Effector memory CD4-positive, alpha-beta T cell (primary cell): ENCODE data around the gene DMTF1.
"Not testable (repeated sequence)": the region's sequence is repeated elsewhere in the genome, so short reads cannot be mapped to it uniquely, and the experiment has no call there.

Source experiments
- DNase-seq, 3 donors: peaks; one replicate each; pipeline ENCODE4 v3.0.0-alpha.2; 2020
- H3K27ac ChIP-seq: 2 replicates; pipeline ENCODE4 v1.7.0; 2013; ENCODE audit warnings: mild to moderate bottlenecking, low read length, moderate library complexity; ENCODE audit not compliant: insufficient read depth, poor library complexity, severe bottlenecking
- H3K27me3 ChIP-seq: replicated peaks from 2 replicates; pipeline ENCODE4 v1.7.0; 2013; ENCODE audit warnings: mild to moderate bottlenecking, low read length; ENCODE audit not compliant: insufficient read depth, control insufficient read depth, poor library complexity, severe bottlenecking
- H3K36me3 ChIP-seq: 2 replicates; pipeline ENCODE4 v1.7.0; 2013; ENCODE audit warnings: mild to moderate bottlenecking, low read length, moderate library complexity; ENCODE audit not compliant: control insufficient read depth, insufficient read depth
- H3K4me1 ChIP-seq: 2 replicates; pipeline ENCODE4 v1.7.0; 2013; ENCODE audit warnings: low read length, mild to moderate bottlenecking; ENCODE audit not compliant: control insufficient read depth, insufficient read depth, poor library complexity, severe bottlenecking
- H3K4me3 ChIP-seq: 2 replicates; pipeline ENCODE4 v1.7.0; 2013; ENCODE audit warnings: low read length, low read depth, mild to moderate bottlenecking; ENCODE audit not compliant: insufficient read depth, poor library complexity, severe bottlenecking
- H3K9me3 ChIP-seq: 2 replicates; pipeline ENCODE4 v1.7.0; 2013; ENCODE audit warnings: mild to moderate bottlenecking, low read length, moderate library complexity; ENCODE audit not compliant: control insufficient read depth

DMTF1 gene

DNA sequence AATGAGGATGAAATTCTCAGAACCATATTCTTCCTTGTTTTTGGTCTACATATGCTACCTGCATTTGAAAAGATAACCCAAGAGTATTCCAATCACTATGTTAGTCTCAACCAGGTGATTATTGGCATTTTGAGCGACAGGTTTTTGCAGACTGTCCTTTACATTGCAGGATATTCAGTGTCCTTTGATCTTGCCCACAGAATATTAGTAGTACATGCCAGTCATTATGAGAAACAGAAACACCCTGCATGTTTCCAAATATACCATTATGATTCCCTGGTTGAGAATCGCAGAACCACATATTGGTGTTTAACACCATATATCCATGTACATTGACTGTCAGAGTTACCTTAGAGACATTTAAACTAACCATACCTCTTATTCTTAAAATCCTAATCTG lies 36.7 kb downstream of the DMTF1 start:
- Histone ChIP-seq H3K27ac (no peak overlapping the region), H3K4me3 (no peak overlapping the region), H3K36me3 (peaks cover 84% of the 10 kb centered on the region), H3K4me1 (no peaks in the 10 kb centered on the region), H3K27me3 (no peaks in the 10 kb centered on the region), H3K9me3 (no peaks in the 10 kb centered on the region)
- no peak for DNase-seq

DNA sequence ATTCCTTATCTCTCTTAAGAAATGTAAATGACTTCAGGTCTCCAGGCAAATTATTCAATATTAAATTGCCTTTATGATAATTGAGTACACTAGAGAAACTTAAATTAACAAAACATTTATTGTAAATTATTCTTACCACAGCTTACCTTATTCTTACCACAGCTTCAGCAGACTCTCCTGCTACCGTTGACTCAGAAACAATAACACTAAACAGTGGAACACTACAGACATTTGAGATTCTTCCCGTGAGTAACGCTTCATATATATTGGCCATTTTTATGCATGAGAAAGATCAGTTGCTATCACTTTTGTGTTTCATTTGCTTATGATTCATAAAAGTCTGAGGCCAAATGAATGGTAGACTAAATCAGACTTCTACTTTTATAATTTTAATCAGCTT lies 38.5 kb downstream of the DMTF1 start:
- no peak overlapping the region for H3K27ac ChIP-seq
- H3K36me3 ChIP-seq = peaks cover 83% of the 10 kb centered on the region

DNA sequence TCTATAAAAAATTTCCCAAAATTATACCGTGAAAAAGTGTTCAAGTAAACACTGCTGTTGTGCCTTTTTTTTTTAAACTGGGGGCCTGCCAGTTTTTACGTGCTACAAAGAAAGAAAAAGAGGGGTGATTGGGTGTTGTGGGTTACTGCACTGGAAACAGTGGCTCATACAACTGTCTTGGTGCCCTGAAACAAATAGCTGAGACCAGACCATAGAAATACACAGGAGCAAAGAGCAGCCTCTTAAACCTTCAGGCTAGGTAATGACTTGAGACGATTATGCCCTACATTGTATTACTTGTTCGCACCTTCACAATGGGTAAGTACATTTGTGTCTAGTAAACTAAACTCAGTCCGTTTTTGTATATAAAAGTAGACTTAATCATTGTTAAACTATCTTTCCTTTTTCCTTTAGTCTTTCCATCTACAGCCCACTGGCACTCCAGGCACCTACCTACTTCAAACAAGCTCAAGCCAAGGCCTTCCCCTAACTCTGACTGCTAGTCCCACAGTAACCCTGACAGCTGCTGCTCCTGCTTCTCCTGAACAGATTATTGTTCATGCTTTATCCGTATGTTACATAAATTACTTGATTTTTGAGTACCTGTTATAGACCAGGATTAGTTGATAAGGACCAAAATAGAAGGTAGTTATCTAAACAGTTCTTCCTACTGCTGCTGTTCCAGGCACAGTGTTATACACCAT lies 40.7 kb downstream of the DMTF1 start:
- Histone ChIP-seq H3K27ac (no peak overlapping the region), H3K27me3 (no peaks in the 10 kb centered on the region), H3K4me1 (no peaks in the 10 kb centered on the region), H3K9me3 (no peaks in the 10 kb centered on the region), H3K36me3 (peaks cover 80% of the 10 kb centered on the region), H3K4me3 (no peak overlapping the region)
- DNase-seq = no peak

More for the DNA sequence above, 38.5 kb downstream of the DMTF1 start:
- Histone ChIP-seq H3K4me3 (no peak overlapping the region), H3K4me1 (no peaks in the 10 kb centered on the region), H3K9me3 (no peaks in the 10 kb centered on the region), H3K27me3 (no peaks in the 10 kb centered on the region)
- DNase-seq = no peak

DNA sequence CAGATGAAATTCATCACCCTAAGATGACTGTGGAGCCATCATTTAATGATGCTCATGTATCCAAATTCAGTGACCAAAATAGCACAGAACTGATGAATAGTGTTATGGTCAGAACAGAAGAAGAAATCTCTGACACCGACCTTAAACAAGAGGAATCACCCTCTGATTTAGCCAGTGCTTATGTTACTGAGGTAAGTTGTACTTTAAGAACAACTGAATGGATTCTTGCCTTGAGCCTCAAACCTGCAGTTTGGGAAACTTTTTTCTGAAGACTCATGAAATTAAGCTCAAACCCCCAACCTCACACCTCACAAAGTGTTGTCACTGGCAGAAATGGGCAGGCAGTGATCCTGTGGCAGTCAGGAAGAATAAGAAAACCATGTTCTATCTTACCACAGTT lies 41.7 kb downstream of the DMTF1 start:
- H3K4me1 ChIP-seq = no peaks in the 10 kb centered on the region
- H3K27me3 ChIP-seq = no peaks in the 10 kb centered on the region
- H3K27ac ChIP-seq = no peak overlapping the region
- DNase-seq = no peak
- H3K4me3 ChIP-seq = no peak overlapping the region
- no peaks in the 10 kb centered on the region for H3K9me3 ChIP-seq
- H3K36me3 ChIP-seq = peaks cover 79% of the 10 kb centered on the region

DNA sequence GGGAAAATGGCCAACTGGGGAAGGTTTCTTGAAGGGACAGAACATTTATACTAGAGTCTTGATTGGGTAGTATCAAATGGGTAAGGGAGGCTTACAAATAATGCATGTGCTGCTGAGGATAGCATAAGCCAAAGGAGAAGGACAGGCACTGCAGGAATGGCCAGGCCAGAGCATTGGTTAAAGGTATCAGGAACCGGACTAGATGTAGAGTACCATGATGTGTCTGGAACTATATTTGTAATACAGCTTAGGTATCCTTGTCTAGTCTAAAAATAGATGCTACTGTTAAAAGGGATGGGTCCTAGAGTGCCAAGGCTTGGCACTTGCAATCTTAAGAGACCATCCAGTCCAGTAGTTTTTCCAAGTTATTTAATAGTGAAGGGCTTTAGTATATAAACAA lies 47.0 kb downstream of the DMTF1 start:
- Histone ChIP-seq H3K4me3 (no peak overlapping the region), H3K27ac (no peak overlapping the region), H3K4me1 (no peaks in the 10 kb centered on the region), H3K27me3 (no peaks in the 10 kb centered on the region), H3K9me3 (no peaks in the 10 kb centered on the region), H3K36me3 (peaks cover 29% of the 10 kb centered on the region)
- no peak for DNase-seq

DNA sequence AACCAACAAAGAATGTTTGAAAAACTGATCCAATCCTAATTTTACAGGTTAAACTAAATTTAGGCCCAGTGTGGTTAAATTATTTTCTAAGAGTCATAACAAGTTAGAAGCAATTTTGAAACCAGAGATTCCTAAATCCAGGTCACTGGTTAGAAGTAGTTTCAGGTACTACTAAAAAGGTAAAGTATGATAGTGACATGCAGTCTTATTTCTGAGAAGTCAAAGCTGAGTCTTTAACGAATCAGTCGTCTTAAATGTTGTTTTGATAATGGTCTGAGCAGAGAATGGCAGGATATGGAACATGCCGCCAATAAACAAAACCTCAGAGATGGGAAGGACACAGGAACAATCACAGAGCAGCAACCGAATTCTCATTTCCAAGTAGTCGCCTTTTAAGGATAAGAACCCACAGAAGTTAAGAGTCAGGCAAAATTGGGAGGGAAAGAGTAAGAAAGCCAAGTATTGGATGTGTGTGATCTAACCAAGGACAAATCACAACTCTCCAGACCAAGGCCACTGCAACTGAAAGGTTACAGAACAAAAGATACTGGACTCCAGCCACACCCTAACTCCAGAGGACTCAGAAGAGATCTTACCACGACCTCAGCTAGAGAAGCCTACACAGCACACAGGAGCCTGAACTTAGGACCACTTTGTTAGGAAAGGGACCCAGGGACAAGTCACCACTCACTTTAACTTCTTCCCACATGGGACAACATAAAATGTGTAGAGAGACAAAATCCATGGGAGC lies 47.6 kb downstream of the DMTF1 start:
- no peaks in the 10 kb centered on the region for H3K4me1 ChIP-seq

DNA sequence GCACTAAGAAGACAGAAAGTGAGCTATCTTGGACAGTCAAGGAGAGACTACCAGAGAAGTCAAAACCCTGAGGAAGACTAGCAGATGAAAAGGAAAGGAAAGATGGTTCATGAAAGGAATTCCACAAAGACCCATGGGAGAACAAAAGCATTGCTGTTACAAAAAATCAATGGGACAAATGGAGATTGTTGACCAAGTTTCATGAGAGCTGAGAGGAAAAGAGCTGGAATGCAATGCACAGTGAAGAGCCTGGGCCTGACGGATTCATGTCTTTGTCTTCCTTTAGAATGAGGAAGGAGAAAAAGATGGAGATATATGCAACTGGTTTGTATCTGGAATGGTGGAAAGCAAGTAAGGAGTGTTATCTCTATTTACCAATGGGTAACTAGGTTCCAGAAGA lies 50.0 kb downstream of the DMTF1 start:
- DNase-seq = no peak
- Histone ChIP-seq H3K4me3 (no peak overlapping the region), H3K27me3 (no peaks in the 10 kb centered on the region), H3K36me3 (peaks cover 14% of the 10 kb centered on the region), H3K27ac (no peak overlapping the region), H3K4me1 (no peaks in the 10 kb centered on the region), H3K9me3 (peaks cover 8% of the 10 kb centered on the region)

More for the DNA sequence above, 47.6 kb downstream of the DMTF1 start:
- Histone ChIP-seq H3K9me3 (peaks cover 3% of the 10 kb centered on the region), H3K4me3 (no peak overlapping the region), H3K36me3 (peaks cover 23% of the 10 kb centered on the region), H3K27me3 (no peaks in the 10 kb centered on the region), H3K27ac (no peak overlapping the region)
- DNase-seq = no peak

DNA sequence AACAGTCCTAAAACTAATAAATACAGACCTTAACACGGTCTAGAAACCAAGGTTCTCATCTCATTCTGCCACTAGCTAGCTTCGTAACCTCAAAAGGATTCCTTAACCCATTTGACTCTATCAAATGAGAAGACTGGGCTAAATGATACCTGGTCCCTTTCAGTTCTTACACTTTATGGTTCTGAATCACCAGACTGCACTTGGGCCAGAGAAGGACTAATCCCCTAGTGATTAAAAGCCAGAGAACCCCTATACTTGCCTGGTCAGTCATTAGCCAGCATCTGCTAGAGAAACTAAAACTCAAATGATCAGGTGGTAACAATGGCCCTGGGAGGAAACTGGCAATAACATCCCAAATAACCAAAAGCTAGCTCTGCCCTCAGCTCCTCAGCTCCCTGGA lies 50.5 kb downstream of the DMTF1 start:
- DNase-seq = no peak
- H3K27ac ChIP-seq = no peak overlapping the region
- H3K4me3 ChIP-seq = no peak overlapping the region
- H3K27me3 ChIP-seq = no peaks in the 10 kb centered on the region
- peaks cover 8% of the 10 kb centered on the region for H3K9me3 ChIP-seq
- H3K36me3 ChIP-seq = peaks cover 12% of the 10 kb centered on the region
- no peaks in the 10 kb centered on the region for H3K4me1 ChIP-seq

DNA sequence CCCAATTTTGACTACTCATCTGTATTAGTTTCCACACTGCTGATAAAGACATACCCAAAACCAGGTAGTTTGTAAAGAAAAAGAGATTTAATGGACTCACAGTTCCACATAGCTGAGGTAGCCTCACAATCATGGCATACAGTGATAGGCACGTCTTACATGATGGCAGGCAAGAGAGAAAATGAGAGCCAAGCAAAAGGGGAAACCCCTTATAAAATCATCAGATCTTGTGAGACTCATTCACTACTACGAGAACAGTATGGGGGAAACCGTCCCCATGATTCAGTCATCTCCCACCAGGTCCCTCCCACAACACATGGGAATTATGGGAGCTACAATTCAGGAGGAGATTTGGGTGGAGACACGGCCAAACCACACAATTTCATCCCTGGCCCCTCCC lies 51.7 kb downstream of the DMTF1 start:
- not testable (repeated sequence) for H3K4me3 ChIP-seq, H3K27me3 ChIP-seq, H3K4me1 ChIP-seq, DNase-seq, H3K27ac ChIP-seq, H3K9me3 ChIP-seq
- peaks cover 12% of the 10 kb centered on the region for H3K36me3 ChIP-seq

DNA sequence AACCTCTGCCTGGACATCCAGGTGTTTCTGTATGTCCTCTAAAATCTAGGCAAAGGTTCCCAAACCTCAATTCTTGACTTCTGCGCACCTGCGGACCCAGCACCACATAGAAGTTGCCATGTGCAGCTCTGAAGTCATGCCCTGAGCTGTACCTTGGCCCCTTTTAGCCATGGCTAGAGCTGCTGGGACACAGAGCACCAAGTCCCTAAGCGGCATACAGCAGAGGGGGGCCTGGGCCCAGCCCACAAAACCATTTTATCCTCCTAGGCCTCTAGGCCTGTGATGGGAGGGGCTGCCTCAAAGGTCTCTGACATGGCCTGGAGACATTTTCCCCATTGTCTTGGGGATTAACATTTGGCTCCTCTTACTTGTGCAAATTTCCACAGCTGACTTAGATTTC lies 52.7 kb downstream of the DMTF1 start:
- Histone ChIP-seq H3K4me3 (no peak overlapping the region), H3K36me3 (peaks cover 12% of the 10 kb centered on the region), H3K27ac (no peak overlapping the region), H3K4me1 (peaks cover 4% of the 10 kb centered on the region), H3K9me3 (peaks cover 8% of the 10 kb centered on the region), H3K27me3 (no peaks in the 10 kb centered on the region)
- DNase-seq = no peak
